Hepatocyte (in vitro differentiated cells): ENCODE measurements around the gene FAF1. TPM values are rescaled to one million over a fixed set of nuclear protein-coding genes. Genes with fewer than 3 reads are reported as not detected.

Source experiments
- DNase-seq: peaks from one replicate; pipeline ENCODE4 v3.0.0-alpha.2; 2016; ENCODE audit warnings: low spot score
- H2AFZ ChIP-seq: fragments of 200-600 bp; sonication (generic); 2 replicates; pipeline ENCODE4 v1.6.0; 2016; ENCODE audit warnings: antibody characterized with exemption, mild to moderate bottlenecking
- H3K27ac ChIP-seq: fragments of 200-600 bp; sonication (generic); 2 replicates; pipeline ENCODE4 v1.5.1; 2016; ENCODE audit warnings: mild to moderate bottlenecking
- H3K27me3 ChIP-seq: fragments of 200-600 bp; sonication (generic); 2 replicates; pipeline ENCODE4 v1.6.1; 2016
- H3K36me3 ChIP-seq: fragments of 200-600 bp; sonication (generic); replicated peaks from 2 replicates; pipeline ENCODE4 v1.5.1; 2016; ENCODE audit warnings: low read depth; ENCODE audit not compliant: insufficient read depth
- H3K4me1 ChIP-seq: fragments of 200-600 bp; sonication (generic); 2 replicates; pipeline ENCODE4 v1.5.1; 2016; ENCODE audit warnings: mild to moderate bottlenecking, moderate library complexity; ENCODE audit not compliant: insufficient read depth
- H3K4me2 ChIP-seq: fragments of 200-600 bp; sonication (generic); 2 replicates; pipeline ENCODE4 v1.6.0; 2016
- H3K4me3 ChIP-seq: fragments of 200-600 bp; sonication (generic); 2 replicates; pipeline ENCODE4 v1.5.1; 2016; ENCODE audit warnings: mild to moderate bottlenecking
- H3K79me2 ChIP-seq: fragments of 200-600 bp; sonication (generic); 2 replicates; pipeline ENCODE4 v1.6.0; 2017; ENCODE audit warnings: mild to moderate bottlenecking
- H3K9me2 ChIP-seq: fragments of 200-600 bp; sonication (generic); replicated peaks from 2 replicates; pipeline ENCODE4 v1.6.0; 2017; ENCODE audit warnings: mild to moderate bottlenecking; ENCODE audit not compliant: insufficient read depth
- H3K9me3 ChIP-seq: fragments of 200-600 bp; sonication (generic); 2 replicates; pipeline ENCODE4 v1.5.1; 2016; ENCODE audit warnings: low read depth, mild to moderate bottlenecking
- H4K20me1 ChIP-seq: fragments of 200-600 bp; sonication (generic); 2 replicates; pipeline ENCODE4 v1.6.0; 2016; ENCODE audit warnings: mild to moderate bottlenecking; ENCODE audit not compliant: insufficient read depth, poor library complexity, severe bottlenecking
- CTCF ChIP-seq: fragments of 200-600 bp; sonication (generic); IDR thresholded peaks from 2 replicates; pipeline ENCODE4 v1.5.1; 2016; ENCODE audit warnings: antibody characterized with exemption, mild to moderate bottlenecking; ENCODE audit not compliant: poor library complexity
- EZH2 ChIP-seq: fragments of 200-600 bp; sonication (generic); IDR thresholded peaks from 2 replicates; pipeline ENCODE4 v1.6.1; 2016; ENCODE audit warnings: antibody characterized with exemption, mild to moderate bottlenecking, borderline replicate concordance
- EZH2phosphoT487 ChIP-seq: fragments of 200-600 bp; sonication (generic); IDR thresholded peaks from one replicate; pipeline ENCODE4 v1.6.1; 2018; ENCODE audit warnings: antibody characterized with exemption, mild to moderate bottlenecking, low read depth, moderate library complexity; ENCODE audit not compliant: unreplicated experiment, severe bottlenecking
- WGBS: methylation state at CpG from one replicate; pipeline ENCODE4 v1.1.6; 2016; ENCODE audit warnings: low lambda C conversion rate; ENCODE audit errors: missing lambda C conversion rate; 5-methylcytosine and 5-hydroxymethylcytosine counted together
- polyA plus RNA-seq: library from polyadenylated mRNA; unstranded; fragments of >200 nt; fragmentation: Nextera tagmentation; extraction: Ambion mirVana; gene quantifications from 2 replicates; pipeline ENCODE4 v1.2.1, GENCODE V29; 2016
- total RNA-seq: library from RNA; depleted of rRNA; stranded (reverse); fragments of >200 nt; gene quantifications from 2 replicates; pipeline ENCODE4 v1.2.3, GENCODE V29; 2014

The FAF1 gene
- total and polyA plus RNA-seq, 2 experiments from 2014 or later, result 25.7 to 35.5 TPM

- H3K4me1 ChIP-seq, result no peaks in the 10 kb centered on the region
- H3K4me2 ChIP-seq, result no peak overlapping the region
- no peak overlapping the region for H2AFZ ChIP-seq
- no peaks in the 10 kb centered on the region for H3K27me3 ChIP-seq
- H3K36me3 ChIP-seq, result no peaks in the 10 kb centered on the region
- peaks cover 46% of the 10 kb centered on the region for H3K79me2 ChIP-seq
- H3K27ac ChIP-seq, result no peak overlapping the region
- H3K4me3 ChIP-seq, result no peak overlapping the region
- H4K20me1 ChIP-seq, result no peaks in the 10 kb centered on the region
- no peaks in the 10 kb centered on the region for H3K9me3 ChIP-seq
- DNase-seq, result no peak
- WGBS, result 92% methylated on average over 1 of the region's 1 CpG
- H3K9me2 ChIP-seq, result no peaks in the 10 kb centered on the region
- TF ChIP-seq EZH2 (no peak), EZH2phosphoT487 (no peak), CTCF (no peak)
These were observed 98.3 kb downstream of the FAF1 start for GRCh38 chr1:50861772-50862171.

- Histone ChIP-seq H3K4me3 (no peak overlapping the region), H4K20me1 (no peaks in the 10 kb centered on the region), H3K27ac (no peak overlapping the region), H3K36me3 (no peaks in the 10 kb centered on the region), H3K27me3 (no peaks in the 10 kb centered on the region), H3K79me2 (peaks cover 40% of the 10 kb centered on the region), H2AFZ (no peak overlapping the region), H3K9me2 (no peaks in the 10 kb centered on the region), H3K9me3 (no peaks in the 10 kb centered on the region), H3K4me1 (no peaks in the 10 kb centered on the region), H3K4me2 (no peak overlapping the region)
- no peak for TF ChIP-seq CTCF
- no peak for TF ChIP-seq EZH2
- TF ChIP-seq EZH2phosphoT487, result no peak
- no peak for DNase-seq
- 100% methylated on average over 4 of the region's 4 CpGs for WGBS
These were observed 99.4 kb downstream of the FAF1 start for GRCh38 chr1:50860702-50861101.

- Histone ChIP-seq H3K4me2 (no peak overlapping the region), H3K79me2 (peaks cover 40% of the 10 kb centered on the region), H3K9me3 (no peaks in the 10 kb centered on the region), H3K4me3 (no peak overlapping the region), H3K27me3 (no peaks in the 10 kb centered on the region), H3K27ac (no peak overlapping the region), H3K9me2 (no peaks in the 10 kb centered on the region), H3K36me3 (no peaks in the 10 kb centered on the region), H3K4me1 (no peaks in the 10 kb centered on the region), H2AFZ (no peak overlapping the region), H4K20me1 (no peaks in the 10 kb centered on the region)
- whole genome bisulfite sequencing, result 98% methylated on average over 2 of the region's 2 CpGs
- DNase-seq, result no peak
- TF ChIP-seq EZH2phosphoT487 (no peak), CTCF (no peak), EZH2 (no peak)
These were observed 99.8 kb downstream of the FAF1 start for GRCh38 chr1:50860256-50860655.

GRCh38 chr1:50859657-50860056 lies 100.4 kb downstream of the FAF1 start:
- TF ChIP-seq EZH2 (no peak), EZH2phosphoT487 (no peak), CTCF (no peak)
- H3K79me2 ChIP-seq, result peaks cover 40% of the 10 kb centered on the region

More at GRCh38 chr1:50859657-50860056, 100.4 kb downstream of the FAF1 start:
- Histone ChIP-seq H3K27ac (no peak overlapping the region), H2AFZ (no peak overlapping the region), H3K4me2 (no peak overlapping the region), H3K4me3 (no peak overlapping the region), H3K9me3 (no peaks in the 10 kb centered on the region), H3K9me2 (no peaks in the 10 kb centered on the region), H3K4me1 (no peaks in the 10 kb centered on the region), H3K36me3 (no peaks in the 10 kb centered on the region), H4K20me1 (no peaks in the 10 kb centered on the region), H3K27me3 (no peaks in the 10 kb centered on the region)
- DNase-seq, result no peak
- 94% methylated on average over 1 of the region's 1 CpG for WGBS
